ENCODE results near the gene TMEM179.

The TMEM179 gene

GRCh38 chr14:104559028-104559803, 45.4 kb downstream of the TMEM179 start:
- DNase-seq = no peak
- CTCF ChIA-PET = interaction anchor here (1.1 kb wide), 2 partner anchors 17 to 345 kb away, joined by 3 read pairs; no protein-coding TSS in a partner anchor
- Histone ChIP-seq H3K9me3 (ENCODE audit: control extremely low read depth in 1 of 5, control insufficient read depth in 4 of 5, insufficient read depth in 2 of 5, low read depth in 1 of 5, low read length in 4 of 5) (no peaks in the 10 kb centered on the region), H3K36me3 (ENCODE audit: control insufficient read depth in 4 of 4, insufficient read depth in 4 of 4, low read length in 3 of 4) (no peaks in the 10 kb centered on the region), H3K27me3 (replicated peaks in 2 of 5; ENCODE audit: control insufficient read depth in 4 of 5, insufficient read depth in 5 of 5, low read length in 4 of 5) (peaks cover 0 to 3% (median 0%) of the 10 kb centered on the region in 5 experiments), H3K4me1 (ENCODE audit: control extremely low read depth in 1 of 4, control insufficient read depth in 4 of 4, insufficient read depth in 4 of 4, low read length in 3 of 4) (peaks cover 0 to 10% (median 5%) of the 10 kb centered on the region in 4 experiments), H3K27ac (ENCODE audit: insufficient read depth in 1 of 2, low read depth in 1 of 2, low read length in 2 of 2, poor library complexity in 1 of 2, severe bottlenecking in 2 of 2) (no peak overlapping the region), H3K4me3 (ENCODE audit: control insufficient read depth in 1 of 7, extremely low read depth in 1 of 7, insufficient read depth in 4 of 7, low read depth in 2 of 7, low read length in 6 of 7) (no peak overlapping the region)
- POLR2A ChIA-PET = no interaction called here
- WGBS (ENCODE audit: insufficient coverage) = 95% methylated on average over 15 of the region's 15 CpGs

GRCh38 chr14:104558231-104559027, 46.1 kb downstream of the TMEM179 start:
- Histone ChIP-seq H3K36me3 (ENCODE audit: control insufficient read depth in 4 of 4, insufficient read depth in 4 of 4, low read length in 3 of 4) (no peaks in the 10 kb centered on the region), H3K27me3 (replicated peaks in 2 of 5; ENCODE audit: control insufficient read depth in 4 of 5, insufficient read depth in 5 of 5, low read length in 4 of 5) (peaks cover 0 to 5% (median 0%) of the 10 kb centered on the region in 5 experiments), H3K4me3 (ENCODE audit: control insufficient read depth in 1 of 7, extremely low read depth in 1 of 7, insufficient read depth in 4 of 7, low read depth in 2 of 7, low read length in 6 of 7) (no peak overlapping the region), H3K27ac (ENCODE audit: insufficient read depth in 1 of 2, low read depth in 1 of 2, low read length in 2 of 2, poor library complexity in 1 of 2, severe bottlenecking in 2 of 2) (no peak overlapping the region), H3K9me3 (ENCODE audit: control extremely low read depth in 1 of 5, control insufficient read depth in 4 of 5, insufficient read depth in 2 of 5, low read depth in 1 of 5, low read length in 4 of 5) (no peaks in the 10 kb centered on the region), H3K4me1 (ENCODE audit: control extremely low read depth in 1 of 4, control insufficient read depth in 4 of 4, insufficient read depth in 4 of 4, low read length in 3 of 4) (peaks cover 0 to 2% (median under 1%) of the 10 kb centered on the region in 4 experiments)
- 94% methylated on average over 15 of the region's 16 CpGs for WGBS (ENCODE audit: insufficient coverage)
- CTCF ChIA-PET = interaction anchor here (1.1 to 1.2 kb wide), 3 partner anchors 11 to 344 kb away, joined by 3 read pairs; no protein-coding TSS in a partner anchor
- POLR2A ChIA-PET = no interaction called here
- DNase-seq = no peak

GRCh38 chr14:104557766-104558165, 46.8 kb downstream of the TMEM179 start:
- peaks cover 0 to 11% (median 0%) of the 10 kb centered on the region in 5 experiments for H3K27me3 ChIP-seq (replicated peaks in 2 of 5; ENCODE audit: control insufficient read depth in 4 of 5, insufficient read depth in 5 of 5, low read length in 4 of 5)
- POLR2A ChIA-PET = no interaction called here
- WGBS (ENCODE audit: insufficient coverage) = 88% methylated on average over 1 of the region's 1 CpG

GRCh38 chr14:104557086-104557485, 47.5 kb downstream of the TMEM179 start:
- ChIA-PET POLR2A (no interaction called here), CTCF (interaction anchor here (1.2 kb wide), 1 partner anchor 9 kb away, joined by 3 read pairs; no protein-coding TSS in a partner anchor)
- no peak for DNase-seq
- Histone ChIP-seq H3K4me3 (ENCODE audit: control insufficient read depth in 1 of 7, extremely low read depth in 1 of 7, insufficient read depth in 4 of 7, low read depth in 2 of 7, low read length in 6 of 7) (no peak overlapping the region), H3K4me1 (ENCODE audit: control extremely low read depth in 1 of 4, control insufficient read depth in 4 of 4, insufficient read depth in 4 of 4, low read length in 3 of 4) (no peaks in the 10 kb centered on the region), H3K36me3 (ENCODE audit: control insufficient read depth in 4 of 4, insufficient read depth in 4 of 4, low read length in 3 of 4) (no peaks in the 10 kb centered on the region), H3K9me3 (ENCODE audit: control extremely low read depth in 1 of 5, control insufficient read depth in 4 of 5, insufficient read depth in 2 of 5, low read depth in 1 of 5, low read length in 4 of 5) (no peaks in the 10 kb centered on the region), H3K27me3 (replicated peaks in 2 of 5; ENCODE audit: control insufficient read depth in 4 of 5, insufficient read depth in 5 of 5, low read length in 4 of 5) (peaks cover 0 to 17% (median 0%) of the 10 kb centered on the region in 5 experiments), H3K27ac (ENCODE audit: insufficient read depth in 1 of 2, low read depth in 1 of 2, low read length in 2 of 2, poor library complexity in 1 of 2, severe bottlenecking in 2 of 2) (no peak overlapping the region)
- 100% methylated on average over 1 of the region's 5 CpGs for WGBS (ENCODE audit: insufficient coverage)

More at GRCh38 chr14:104557766-104558165, 46.8 kb downstream of the TMEM179 start:
- Histone ChIP-seq H3K4me3 (ENCODE audit: control insufficient read depth in 1 of 7, extremely low read depth in 1 of 7, insufficient read depth in 4 of 7, low read depth in 2 of 7, low read length in 6 of 7) (no peak overlapping the region), H3K27ac (ENCODE audit: insufficient read depth in 1 of 2, low read depth in 1 of 2, low read length in 2 of 2, poor library complexity in 1 of 2, severe bottlenecking in 2 of 2) (no peak overlapping the region), H3K9me3 (ENCODE audit: control extremely low read depth in 1 of 5, control insufficient read depth in 4 of 5, insufficient read depth in 2 of 5, low read depth in 1 of 5, low read length in 4 of 5) (no peaks in the 10 kb centered on the region), H3K4me1 (ENCODE audit: control extremely low read depth in 1 of 4, control insufficient read depth in 4 of 4, insufficient read depth in 4 of 4, low read length in 3 of 4) (no peaks in the 10 kb centered on the region), H3K36me3 (ENCODE audit: control insufficient read depth in 4 of 4, insufficient read depth in 4 of 4, low read length in 3 of 4) (no peaks in the 10 kb centered on the region)
- no peak for DNase-seq
- CTCF ChIA-PET = interaction anchor here (1.2 kb wide), 1 partner anchor 10 kb away, joined by 3 read pairs; no protein-coding TSS in a partner anchor

GRCh38 chr14:104556256-104557021, 48.1 kb downstream of the TMEM179 start:
- Histone ChIP-seq H3K9me3 (ENCODE audit: control extremely low read depth in 1 of 5, control insufficient read depth in 4 of 5, insufficient read depth in 2 of 5, low read depth in 1 of 5, low read length in 4 of 5) (no peaks in the 10 kb centered on the region), H3K4me1 (ENCODE audit: control extremely low read depth in 1 of 4, control insufficient read depth in 4 of 4, insufficient read depth in 4 of 4, low read length in 3 of 4) (no peaks in the 10 kb centered on the region), H3K36me3 (ENCODE audit: control insufficient read depth in 4 of 4, insufficient read depth in 4 of 4, low read length in 3 of 4) (no peaks in the 10 kb centered on the region), H3K27me3 (replicated peaks in 2 of 5; ENCODE audit: control insufficient read depth in 4 of 5, insufficient read depth in 5 of 5, low read length in 4 of 5) (peaks cover 0 to 17% (median 0%) of the 10 kb centered on the region in 5 experiments), H3K27ac (ENCODE audit: insufficient read depth in 1 of 2, low read depth in 1 of 2, low read length in 2 of 2, poor library complexity in 1 of 2, severe bottlenecking in 2 of 2) (no peak overlapping the region), H3K4me3 (ENCODE audit: control insufficient read depth in 1 of 7, extremely low read depth in 1 of 7, insufficient read depth in 4 of 7, low read depth in 2 of 7, low read length in 6 of 7) (no peak overlapping the region)
- 85% methylated on average over 9 of the region's 13 CpGs for WGBS (ENCODE audit: insufficient coverage)
- CTCF ChIA-PET = interaction anchor here (1.3 kb wide), 1 partner anchor 8 kb away, joined by 6 read pairs; no protein-coding TSS in a partner anchor
- no peak for DNase-seq
- POLR2A ChIA-PET = no interaction called here

- CTCF ChIA-PET = interaction anchor here (1.3 kb wide), 1 partner anchor 9 kb away, joined by 6 read pairs; no protein-coding TSS in a partner anchor
Measured at GRCh38 chr14:104555430-104556255, 48.9 kb downstream of the TMEM179 start.

More at GRCh38 chr14:104555430-104556255, 48.9 kb downstream of the TMEM179 start:
- Histone ChIP-seq H3K27me3 (replicated peaks in 2 of 5; ENCODE audit: control insufficient read depth in 4 of 5, insufficient read depth in 5 of 5, low read length in 4 of 5) (peaks cover 0 to 17% (median 2%) of the 10 kb centered on the region in 5 experiments), H3K4me1 (ENCODE audit: control extremely low read depth in 1 of 4, control insufficient read depth in 4 of 4, insufficient read depth in 4 of 4, low read length in 3 of 4) (no peaks in the 10 kb centered on the region), H3K36me3 (ENCODE audit: control insufficient read depth in 4 of 4, insufficient read depth in 4 of 4, low read length in 3 of 4) (no peaks in the 10 kb centered on the region), H3K4me3 (ENCODE audit: control insufficient read depth in 1 of 7, extremely low read depth in 1 of 7, insufficient read depth in 4 of 7, low read depth in 2 of 7, low read length in 6 of 7) (no peak overlapping the region), H3K27ac (ENCODE audit: insufficient read depth in 1 of 2, low read depth in 1 of 2, low read length in 2 of 2, poor library complexity in 1 of 2, severe bottlenecking in 2 of 2) (no peak overlapping the region), H3K9me3 (ENCODE audit: control extremely low read depth in 1 of 5, control insufficient read depth in 4 of 5, insufficient read depth in 2 of 5, low read depth in 1 of 5, low read length in 4 of 5) (no peaks in the 10 kb centered on the region)
- DNase-seq = no peak
- POLR2A ChIA-PET = no interaction called here
- 98% methylated on average over 10 of the region's 11 CpGs for WGBS (ENCODE audit: insufficient coverage)
